Smooth muscle cell (in vitro differentiated cells): ENCODE results near the gene ME1. TPM values are rescaled to one million over a fixed set of nuclear protein-coding genes. Genes with fewer than 3 reads are reported as not detected.
A peak's percentile ranks its signal among the peaks of the same experiment; 100 is the strongest.

Experiments used
- DNase-seq: peaks from one replicate; lab custom pipeline; 2025; ENCODE audit not compliant: unreplicated experiment; lab: John Stamatoyannopoulos, UW
- H2AFZ ChIP-seq: fragments of 200-600 bp; sonication (generic); 2 replicates; pipeline ENCODE4 v1.6.0; 2016; ENCODE audit warnings: antibody characterized with exemption, low read depth, mild to moderate bottlenecking
- H3F3A ChIP-seq: fragments of 200-600 bp; sonication (generic); 2 replicates; pipeline ENCODE4 v1.6.0; 2017; ENCODE audit warnings: antibody characterized with exemption, low read depth
- H3K27ac ChIP-seq: fragments of 200-600 bp; sonication (generic); 2 replicates; pipeline ENCODE4 v1.5.1; 2016; ENCODE audit warnings: low read depth, mild to moderate bottlenecking
- H3K27me3 ChIP-seq: fragments of 200-600 bp; sonication (generic); 2 replicates; pipeline ENCODE4 v1.6.1; 2016; ENCODE audit warnings: low read depth, mild to moderate bottlenecking
- H3K36me3 ChIP-seq: fragments of 200-600 bp; sonication (generic); 2 replicates; pipeline ENCODE4 v1.5.1; 2016; ENCODE audit warnings: low read depth
- H3K4me1 ChIP-seq: fragments of 200-600 bp; sonication (generic); 2 replicates; pipeline ENCODE4 v1.5.1; 2016; ENCODE audit warnings: low read depth
- H3K4me2 ChIP-seq: fragments of 200-600 bp; sonication (generic); 2 replicates; pipeline ENCODE4 v1.6.0; 2016; ENCODE audit warnings: mild to moderate bottlenecking
- H3K4me3 ChIP-seq: fragments of 200-600 bp; sonication (generic); 2 replicates; pipeline ENCODE4 v1.5.1; 2016; ENCODE audit warnings: mild to moderate bottlenecking
- H3K79me2 ChIP-seq: fragments of 200-600 bp; sonication (generic); 2 replicates; pipeline ENCODE4 v1.6.0; 2016; ENCODE audit warnings: low read depth, mild to moderate bottlenecking
- H3K9ac ChIP-seq: fragments of 200-600 bp; sonication (generic); 2 replicates; pipeline ENCODE4 v1.6.0; 2016; ENCODE audit warnings: low read depth
- H3K9me3 ChIP-seq: fragments of 200-600 bp; sonication (generic); replicated peaks from 2 replicates; pipeline ENCODE4 v1.5.1; 2016; ENCODE audit warnings: low read depth
- H4K20me1 ChIP-seq: fragments of 200-600 bp; sonication (generic); 2 replicates; pipeline ENCODE4 v1.6.0; 2016; ENCODE audit warnings: low read depth
- CTCF ChIP-seq: fragments of 200-600 bp; sonication (generic); IDR thresholded peaks from 2 replicates; pipeline ENCODE4 v1.5.1; 2017; ENCODE audit warnings: borderline replicate concordance, mild to moderate bottlenecking, antibody characterized with exemption; ENCODE audit not compliant: insufficient read depth, poor library complexity, severe bottlenecking
- WGBS: methylation state at CpG from one replicate; pipeline ENCODE4 v1.1.7; 2016; ENCODE audit warnings: low lambda C conversion rate; 5-methylcytosine and 5-hydroxymethylcytosine counted together
- polyA plus RNA-seq: library from polyadenylated mRNA; unstranded; fragments of >200 nt; fragmentation: Nextera tagmentation; extraction: Ambion mirVana; gene quantifications from 2 replicates; pipeline ENCODE4 v1.2.1, GENCODE V29; 2016
- total RNA-seq: library from RNA; depleted of rRNA; stranded (reverse); fragments of >200 nt; gene quantifications from 2 replicates; pipeline ENCODE4 v1.2.3, GENCODE V29; 2014

ME1 gene
- total and polyA plus RNA-seq, 2 experiments from 2014 or later = 32.0 to 32.4 TPM

DNA sequence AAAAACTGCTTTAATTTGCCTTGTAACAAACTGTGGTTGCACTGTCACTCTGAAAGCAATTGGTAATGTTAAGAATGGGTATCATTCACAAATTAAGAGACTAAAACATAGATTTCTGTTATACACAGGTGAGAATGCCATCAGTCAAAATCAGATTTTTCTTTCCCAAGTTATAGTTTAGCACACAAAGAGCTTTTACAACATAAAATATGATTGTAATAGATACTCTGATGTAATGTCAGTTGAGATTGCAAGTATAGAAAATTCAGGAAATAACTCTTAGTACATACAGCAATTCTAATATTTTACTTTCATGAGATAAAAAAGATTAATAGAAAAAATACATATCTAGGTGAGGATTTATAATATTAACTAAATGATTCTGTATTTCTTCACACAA is 2.3 kb upstream of the ME1 start:
- peaks cover 5% of the 10 kb centered on the region for H3K4me1 ChIP-seq
- H3K79me2 ChIP-seq = peaks cover 25% of the 10 kb centered on the region
- no peaks in the 10 kb centered on the region for H3K9me3 ChIP-seq
- H3K36me3 ChIP-seq = no peaks in the 10 kb centered on the region
- H4K20me1 ChIP-seq = no peaks in the 10 kb centered on the region
- no peak overlapping the region for H3K4me2 ChIP-seq
- no peak overlapping the region for H3K27ac ChIP-seq
- no peak overlapping the region for H3K9ac ChIP-seq
- no peak overlapping the region for H2AFZ ChIP-seq
- no peak overlapping the region for H3K4me3 ChIP-seq
- H3F3A ChIP-seq = peaks cover 18% of the 10 kb centered on the region
- DNase-seq = no peak
- H3K27me3 ChIP-seq = no peaks in the 10 kb centered on the region
- TF ChIP-seq CTCF = no peak

GRCh38 chr6:83432636-83433035 is 1.8 kb upstream of the ME1 start:
- H4K20me1 ChIP-seq = no peaks in the 10 kb centered on the region
- no peaks in the 10 kb centered on the region for H3K36me3 ChIP-seq
- H3K9me3 ChIP-seq = no peaks in the 10 kb centered on the region
- no peak for TF ChIP-seq CTCF
- no peak overlapping the region for H3K4me2 ChIP-seq
- H3K27ac ChIP-seq = peak overlapping the region; percentile 78
- no peak overlapping the region for H3K9ac ChIP-seq
- WGBS = 94% methylated on average over 2 of the region's 2 CpGs
- peaks cover 5% of the 10 kb centered on the region for H3K4me1 ChIP-seq
- H3F3A ChIP-seq = peaks cover 18% of the 10 kb centered on the region
- no peak overlapping the region for H2AFZ ChIP-seq
- no peaks in the 10 kb centered on the region for H3K27me3 ChIP-seq
- no peak for DNase-seq
- H3K79me2 ChIP-seq = peaks cover 30% of the 10 kb centered on the region
- no peak overlapping the region for H3K4me3 ChIP-seq

GRCh38 chr6:83431545-83432155 is 799 bp upstream of the ME1 start:
- no peaks in the 10 kb centered on the region for H4K20me1 ChIP-seq
- H3F3A ChIP-seq = peaks cover 18% of the 10 kb centered on the region
- no peaks in the 10 kb centered on the region for H3K27me3 ChIP-seq
- peaks cover 40% of the 10 kb centered on the region for H3K79me2 ChIP-seq
- H3K4me3 ChIP-seq = peak overlapping the region; percentile 79
- no peak for TF ChIP-seq CTCF
- H3K4me1 ChIP-seq = peaks cover 5% of the 10 kb centered on the region
- no peaks in the 10 kb centered on the region for H3K9me3 ChIP-seq
- H3K27ac ChIP-seq = peak overlapping the region; percentile 78
- peak overlapping the region; percentile 94 for H3K9ac ChIP-seq
- no peaks in the 10 kb centered on the region for H3K36me3 ChIP-seq
- H2AFZ ChIP-seq = peak overlapping the region; percentile 26
- no peak for DNase-seq
- WGBS = 64% methylated on average over 19 of the region's 19 CpGs
- H3K4me2 ChIP-seq = peak overlapping the region; percentile 98
